ENCODE data around the gene ZEB1. TPM values are rescaled to one million over a fixed set of nuclear protein-coding genes. Genes with fewer than 3 reads are reported as not detected.

ZEB1 gene
- total RNA-seq, 4 donors from 2014 or later: 51.7 to 67.7 (median 57.9) TPM

GRCh38 chr10:31578951-31579350, 259.9 kb downstream of the ZEB1 start:
- 95% methylated on average over 3 to 4 of the region's 4 CpGs for WGBS, 2 donors
- TF ChIP-seq, protein P1, sequence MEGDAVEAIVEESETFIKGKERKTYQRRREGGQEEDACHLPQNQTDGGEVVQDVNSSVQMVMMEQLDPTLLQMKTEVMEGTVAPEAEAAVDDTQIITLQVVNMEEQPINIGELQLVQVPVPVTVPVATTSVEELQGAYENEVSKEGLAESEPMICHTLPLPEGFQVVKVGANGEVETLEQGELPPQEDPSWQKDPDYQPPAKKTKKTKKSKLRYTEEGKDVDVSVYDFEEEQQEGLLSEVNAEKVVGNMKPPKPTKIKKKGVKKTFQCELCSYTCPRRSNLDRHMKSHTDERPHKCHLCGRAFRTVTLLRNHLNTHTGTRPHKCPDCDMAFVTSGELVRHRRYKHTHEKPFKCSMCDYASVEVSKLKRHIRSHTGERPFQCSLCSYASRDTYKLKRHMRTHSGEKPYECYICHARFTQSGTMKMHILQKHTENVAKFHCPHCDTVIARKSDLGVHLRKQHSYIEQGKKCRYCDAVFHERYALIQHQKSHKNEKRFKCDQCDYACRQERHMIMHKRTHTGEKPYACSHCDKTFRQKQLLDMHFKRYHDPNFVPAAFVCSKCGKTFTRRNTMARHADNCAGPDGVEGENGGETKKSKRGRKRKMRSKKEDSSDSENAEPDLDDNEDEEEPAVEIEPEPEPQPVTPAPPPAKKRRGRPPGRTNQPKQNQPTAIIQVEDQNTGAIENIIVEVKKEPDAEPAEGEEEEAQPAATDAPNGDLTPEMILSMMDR (IDR thresholded peaks at IDR 0.05): no peak
- TF ChIP-seq POLR2A (IDR thresholded peaks at IDR 0.05): no peak
- intact Hi-C loops (cut with DNase I): no loop called here
- no peak overlapping the region for H3K27ac ChIP-seq
- no peaks in the 10 kb centered on the region for H3K36me3 ChIP-seq
- peaks cover 0 to 11% of the 10 kb centered on the region in 2 donors for H3K4me1 ChIP-seq
- no peak overlapping the region for H3K4me3 ChIP-seq (replicated peaks in 1 of 3)
- no peaks in the 10 kb centered on the region for H3K9me3 ChIP-seq
- no peak for DNase-seq
- H3K27me3 ChIP-seq: no peaks in the 10 kb centered on the region

Small RNA genes lying within 50 kb of the gene (small RNA-seq; reads per million reads assigned to genes)
- not detected for gene SPTLC1P1
